ENCODE results near the gene ATF4.

- TF ChIP-seq POLR2AphosphoS5 (IDR thresholded peaks at IDR 0.05; ENCODE audit: low read depth, low read length) (no peak), SIN3A (IDR thresholded peaks at IDR 0.05; ENCODE audit: borderline replicate concordance, insufficient read depth, low read length) (no peak), FOXP2 (optimal IDR thresholded peaks at IDR 0.05; ENCODE audit: borderline replicate concordance, extremely low read depth, extremely low read length, insufficient read depth) (no peak)
These were observed 51.2 kb downstream of the ATF4 start for GRCh38 chr22:39571538-39571937.
